ENCODE data around the gene CD276.

CD276 gene

GRCh38 chr15:73745073-73745472 is 60.9 kb downstream of the CD276 start:
- Histone ChIP-seq H3K4me1 (ENCODE audit: control insufficient read depth in 1 of 2, insufficient read depth in 2 of 2, low read length in 2 of 2) (no peaks in the 10 kb centered on the region), H3K9me3 (ENCODE audit: control insufficient read depth in 1 of 2, low read length in 2 of 2) (no peaks in the 10 kb centered on the region), H3K4me3 (ENCODE audit: low read depth in 1 of 2, low read length in 2 of 2) (no peak overlapping the region), H3K27ac (ENCODE audit: low read depth, low read length) (no peak overlapping the region), H3K27me3 (ENCODE audit: control insufficient read depth in 1 of 2, insufficient read depth in 2 of 2, low read length in 2 of 2) (no peaks in the 10 kb centered on the region), H3K9ac (ENCODE audit: low read depth in 1 of 2, low read length in 2 of 2) (no peak overlapping the region), H3K36me3 (ENCODE audit: control insufficient read depth in 1 of 2, insufficient read depth in 2 of 2, low read length in 2 of 2) (no peaks in the 10 kb centered on the region)

GRCh38 chr15:73746261-73746660 is 62.1 kb downstream of the CD276 start:
- H3K4me1 ChIP-seq (ENCODE audit: control insufficient read depth in 1 of 2, insufficient read depth in 2 of 2, low read length in 2 of 2) = no peaks in the 10 kb centered on the region
- H3K36me3 ChIP-seq (ENCODE audit: control insufficient read depth in 1 of 2, insufficient read depth in 2 of 2, low read length in 2 of 2) = no peaks in the 10 kb centered on the region
- peaks cover 2 to 7% of the 10 kb centered on the region in 2 donors for H3K27me3 ChIP-seq (ENCODE audit: control insufficient read depth in 1 of 2, insufficient read depth in 2 of 2, low read length in 2 of 2)
- H3K9me3 ChIP-seq (ENCODE audit: control insufficient read depth in 1 of 2, low read length in 2 of 2) = no peaks in the 10 kb centered on the region
- H3K4me3 ChIP-seq (ENCODE audit: low read depth in 1 of 2, low read length in 2 of 2) = no peak overlapping the region
- H3K9ac ChIP-seq (ENCODE audit: low read depth in 1 of 2, low read length in 2 of 2) = no peak overlapping the region
- no peak overlapping the region for H3K27ac ChIP-seq (ENCODE audit: low read depth, low read length)

- no peaks in the 10 kb centered on the region for H3K36me3 ChIP-seq (ENCODE audit: control insufficient read depth in 1 of 2, insufficient read depth in 2 of 2, low read length in 2 of 2)
- H3K9ac ChIP-seq (ENCODE audit: low read depth in 1 of 2, low read length in 2 of 2) = no peak overlapping the region
- H3K9me3 ChIP-seq (ENCODE audit: control insufficient read depth in 1 of 2, low read length in 2 of 2) = no peaks in the 10 kb centered on the region
- H3K27me3 ChIP-seq (ENCODE audit: control insufficient read depth in 1 of 2, insufficient read depth in 2 of 2, low read length in 2 of 2) = peaks cover 7 to 9% of the 10 kb centered on the region in 2 donors
- H3K27ac ChIP-seq (ENCODE audit: low read depth, low read length) = no peak overlapping the region
- no peak overlapping the region for H3K4me3 ChIP-seq (ENCODE audit: low read depth in 1 of 2, low read length in 2 of 2)
- no peaks in the 10 kb centered on the region for H3K4me1 ChIP-seq (ENCODE audit: control insufficient read depth in 1 of 2, insufficient read depth in 2 of 2, low read length in 2 of 2)
These were observed 62.7 kb downstream of the CD276 start for GRCh38 chr15:73746883-73747282.

- Histone ChIP-seq H3K4me1 (ENCODE audit: control insufficient read depth in 1 of 2, insufficient read depth in 2 of 2, low read length in 2 of 2) (no peaks in the 10 kb centered on the region), H3K27ac (ENCODE audit: low read depth, low read length) (no peak overlapping the region), H3K27me3 (ENCODE audit: control insufficient read depth in 1 of 2, insufficient read depth in 2 of 2, low read length in 2 of 2) (peaks cover 7 to 9% of the 10 kb centered on the region in 2 donors), H3K9me3 (ENCODE audit: control insufficient read depth in 1 of 2, low read length in 2 of 2) (no peaks in the 10 kb centered on the region), H3K4me3 (ENCODE audit: low read depth in 1 of 2, low read length in 2 of 2) (no peak overlapping the region), H3K9ac (ENCODE audit: low read depth in 1 of 2, low read length in 2 of 2) (no peak overlapping the region), H3K36me3 (ENCODE audit: control insufficient read depth in 1 of 2, insufficient read depth in 2 of 2, low read length in 2 of 2) (no peaks in the 10 kb centered on the region)
These were observed 63.8 kb downstream of the CD276 start for GRCh38 chr15:73747847-73748590.

GRCh38 chr15:73748730-73749129 is 64.5 kb downstream of the CD276 start:
- no peaks in the 10 kb centered on the region for H3K9me3 ChIP-seq (ENCODE audit: control insufficient read depth in 1 of 2, low read length in 2 of 2)
- no peaks in the 10 kb centered on the region for H3K4me1 ChIP-seq (ENCODE audit: control insufficient read depth in 1 of 2, insufficient read depth in 2 of 2, low read length in 2 of 2)
- H3K27ac ChIP-seq (ENCODE audit: low read depth, low read length) = no peak overlapping the region
- H3K4me3 ChIP-seq (ENCODE audit: low read depth in 1 of 2, low read length in 2 of 2) = no peak overlapping the region
- no peaks in the 10 kb centered on the region for H3K36me3 ChIP-seq (ENCODE audit: control insufficient read depth in 1 of 2, insufficient read depth in 2 of 2, low read length in 2 of 2)
- peaks cover 12 to 13% of the 10 kb centered on the region in 2 donors for H3K27me3 ChIP-seq (ENCODE audit: control insufficient read depth in 1 of 2, insufficient read depth in 2 of 2, low read length in 2 of 2)
- H3K9ac ChIP-seq (ENCODE audit: low read depth in 1 of 2, low read length in 2 of 2) = no peak overlapping the region

GRCh38 chr15:73749533-73749932 is 65.3 kb downstream of the CD276 start:
- Histone ChIP-seq H3K27me3 (ENCODE audit: control insufficient read depth in 1 of 2, insufficient read depth in 2 of 2, low read length in 2 of 2) (peaks cover 16 to 20% of the 10 kb centered on the region in 2 donors), H3K4me1 (ENCODE audit: control insufficient read depth in 1 of 2, insufficient read depth in 2 of 2, low read length in 2 of 2) (no peaks in the 10 kb centered on the region), H3K36me3 (ENCODE audit: control insufficient read depth in 1 of 2, insufficient read depth in 2 of 2, low read length in 2 of 2) (no peaks in the 10 kb centered on the region), H3K9me3 (ENCODE audit: control insufficient read depth in 1 of 2, low read length in 2 of 2) (no peaks in the 10 kb centered on the region), H3K27ac (ENCODE audit: low read depth, low read length) (no peak overlapping the region), H3K4me3 (ENCODE audit: low read depth in 1 of 2, low read length in 2 of 2) (no peak overlapping the region), H3K9ac (ENCODE audit: low read depth in 1 of 2, low read length in 2 of 2) (no peak overlapping the region)

- peaks cover 20% of the 10 kb centered on the region in 2 donors for H3K27me3 ChIP-seq (ENCODE audit: control insufficient read depth in 1 of 2, insufficient read depth in 2 of 2, low read length in 2 of 2)
- no peak overlapping the region for H3K27ac ChIP-seq (ENCODE audit: low read depth, low read length)
These were observed 65.8 kb downstream of the CD276 start for GRCh38 chr15:73749971-73750370.

GRCh38 chr15:73750438-73750837 is 66.3 kb downstream of the CD276 start:
- no peaks in the 10 kb centered on the region for H3K9me3 ChIP-seq (ENCODE audit: control insufficient read depth in 1 of 2, low read length in 2 of 2)
- peaks cover 20% of the 10 kb centered on the region in 2 donors for H3K27me3 ChIP-seq (ENCODE audit: control insufficient read depth in 1 of 2, insufficient read depth in 2 of 2, low read length in 2 of 2)
- H3K27ac ChIP-seq (ENCODE audit: low read depth, low read length) = no peak overlapping the region
- no peaks in the 10 kb centered on the region for H3K4me1 ChIP-seq (ENCODE audit: control insufficient read depth in 1 of 2, insufficient read depth in 2 of 2, low read length in 2 of 2)
- H3K9ac ChIP-seq (ENCODE audit: low read depth in 1 of 2, low read length in 2 of 2) = no peak overlapping the region
- no peak overlapping the region for H3K4me3 ChIP-seq (ENCODE audit: low read depth in 1 of 2, low read length in 2 of 2)
- H3K36me3 ChIP-seq (ENCODE audit: control insufficient read depth in 1 of 2, insufficient read depth in 2 of 2, low read length in 2 of 2) = no peaks in the 10 kb centered on the region

More at GRCh38 chr15:73749971-73750370, 65.8 kb downstream of the CD276 start:
- Histone ChIP-seq H3K9me3 (ENCODE audit: control insufficient read depth in 1 of 2, low read length in 2 of 2) (no peaks in the 10 kb centered on the region), H3K36me3 (ENCODE audit: control insufficient read depth in 1 of 2, insufficient read depth in 2 of 2, low read length in 2 of 2) (no peaks in the 10 kb centered on the region), H3K4me3 (ENCODE audit: low read depth in 1 of 2, low read length in 2 of 2) (no peak overlapping the region), H3K9ac (ENCODE audit: low read depth in 1 of 2, low read length in 2 of 2) (no peak overlapping the region), H3K4me1 (ENCODE audit: control insufficient read depth in 1 of 2, insufficient read depth in 2 of 2, low read length in 2 of 2) (no peaks in the 10 kb centered on the region)

GRCh38 chr15:73750951-73751350 is 66.8 kb downstream of the CD276 start:
- Histone ChIP-seq H3K9ac (ENCODE audit: low read depth in 1 of 2, low read length in 2 of 2) (no peak overlapping the region), H3K4me3 (ENCODE audit: low read depth in 1 of 2, low read length in 2 of 2) (no peak overlapping the region), H3K36me3 (ENCODE audit: control insufficient read depth in 1 of 2, insufficient read depth in 2 of 2, low read length in 2 of 2) (no peaks in the 10 kb centered on the region), H3K4me1 (ENCODE audit: control insufficient read depth in 1 of 2, insufficient read depth in 2 of 2, low read length in 2 of 2) (no peaks in the 10 kb centered on the region), H3K27ac (ENCODE audit: low read depth, low read length) (no peak overlapping the region), H3K9me3 (ENCODE audit: control insufficient read depth in 1 of 2, low read length in 2 of 2) (no peaks in the 10 kb centered on the region), H3K27me3 (ENCODE audit: control insufficient read depth in 1 of 2, insufficient read depth in 2 of 2, low read length in 2 of 2) (peaks cover 20% of the 10 kb centered on the region in 2 donors)

GRCh38 chr15:73751511-73751898 is 67.3 kb downstream of the CD276 start:
- Histone ChIP-seq H3K27ac (ENCODE audit: low read depth, low read length) (no peak overlapping the region), H3K9ac (ENCODE audit: low read depth in 1 of 2, low read length in 2 of 2) (no peak overlapping the region), H3K36me3 (ENCODE audit: control insufficient read depth in 1 of 2, insufficient read depth in 2 of 2, low read length in 2 of 2) (no peaks in the 10 kb centered on the region), H3K27me3 (ENCODE audit: control insufficient read depth in 1 of 2, insufficient read depth in 2 of 2, low read length in 2 of 2) (peaks cover 20% of the 10 kb centered on the region in 2 donors), H3K9me3 (ENCODE audit: control insufficient read depth in 1 of 2, low read length in 2 of 2) (no peaks in the 10 kb centered on the region), H3K4me3 (ENCODE audit: low read depth in 1 of 2, low read length in 2 of 2) (no peak overlapping the region), H3K4me1 (ENCODE audit: control insufficient read depth in 1 of 2, insufficient read depth in 2 of 2, low read length in 2 of 2) (no peaks in the 10 kb centered on the region)

Data from duodenal mucosa (tissue), 2 donors.